Naive thymus-derived CD4-positive, alpha-beta T cell (primary cell): ENCODE results near the gene OSBPL7. TPM values are rescaled to one million over a fixed set of nuclear protein-coding genes. Genes with fewer than 3 reads are reported as not detected.
A peak's percentile ranks its signal among the peaks of the same experiment; 100 is the strongest.

Source experiments
- ATAC-seq: fragments of 150-1000 bp; cut with Tn5 transposase; 2 replicates; pipeline ENCODE4 v1.10.0; 2021; ENCODE audit warnings: mild to moderate bottlenecking, moderate library complexity
- CTCF ChIA-PET: fragments of 350-600 bp; sonication (Branson Sonifier 250); formaldehyde crosslinking; loops from one replicate; lab custom pipeline; 2021; ENCODE audit warnings: antibody characterized with exemption; lab: Charles Lee
- POLR2A ChIA-PET: fragments of 350-600 bp; sonication (Branson Sonifier 250); formaldehyde crosslinking; loops from one replicate; lab custom pipeline; 2021; ENCODE audit warnings: antibody characterized with exemption, inconsistent platforms; lab: Charles Lee
- DNase-seq, 9 donors: peaks; one replicate each; pipeline versions ENCODE4 v3.0.0 to v3.0.0-alpha.2; 2020 to 2022; ENCODE audit warnings: mixed read lengths in 1 of 9
- H3K27ac ChIP-seq: one replicate; pipeline ENCODE4 v1.7.0; 2013; ENCODE audit warnings: mild to moderate bottlenecking, low read depth, low read length, moderate library complexity
- H3K27me3 ChIP-seq, 2 donors: one replicate each; pipeline ENCODE4 v1.7.0; 2013; ENCODE audit warnings: low read length in 2 of 2, mild to moderate bottlenecking in 2 of 2, moderate library complexity in 2 of 2; ENCODE audit not compliant: control insufficient read depth in 2 of 2, insufficient read depth in 2 of 2
- H3K36me3 ChIP-seq, 3 experiments: 1 replicate in 2 of 3; 2 replicates in 1 of 3; pipeline ENCODE4 v1.7.0; 2013; ENCODE audit warnings: low read length in 3 of 3, mild to moderate bottlenecking in 3 of 3, moderate library complexity in 1 of 3; ENCODE audit not compliant: insufficient read depth in 3 of 3, control insufficient read depth in 2 of 3
- H3K4me1 ChIP-seq, 2 donors: one replicate each; pipeline ENCODE4 v1.7.0; 2013; ENCODE audit warnings: low read length in 2 of 2, mild to moderate bottlenecking in 2 of 2, moderate library complexity in 1 of 2; ENCODE audit not compliant: control insufficient read depth in 2 of 2, insufficient read depth in 2 of 2
- H3K4me3 ChIP-seq: 2 replicates; pipeline ENCODE4 v1.7.0; 2013; ENCODE audit warnings: mild to moderate bottlenecking, low read length
- H3K9me3 ChIP-seq, 3 experiments: 1 replicate in 2 of 3; 2 replicates in 1 of 3; pipeline ENCODE4 v1.7.0; 2013; ENCODE audit warnings: low read length in 3 of 3; ENCODE audit not compliant: control insufficient read depth in 2 of 3
- H3K27ac Mint-ChIP-seq, 9 donors: one replicate each; pipeline ENCODE4 v1.8.0; 2020 to 2022; ENCODE audit warnings: mixed read lengths in 9 of 9, mild to moderate bottlenecking in 8 of 9, moderate library complexity in 5 of 9, inconsistent platforms in 2 of 9
- H3K27me3 Mint-ChIP-seq, 5 donors: one replicate each; pipeline ENCODE4 v1.8.0; 2021 to 2022; ENCODE audit warnings: mixed read lengths in 5 of 5, mild to moderate bottlenecking in 1 of 5
- H3K36me3 Mint-ChIP-seq, 5 donors: one replicate each; pipeline ENCODE4 v1.8.0; 2020 to 2022; ENCODE audit warnings: mixed read lengths in 5 of 5, mild to moderate bottlenecking in 3 of 5, inconsistent platforms in 1 of 5
- H3K4me1 Mint-ChIP-seq, 7 donors: one replicate each; pipeline ENCODE4 v1.8.0; 2020 to 2022; ENCODE audit warnings: mixed read lengths in 7 of 7, mild to moderate bottlenecking in 3 of 7, inconsistent platforms in 1 of 7
- H3K4me3 Mint-ChIP-seq, 10 donors: one replicate each; pipeline ENCODE4 v1.8.0; 2020 to 2022; ENCODE audit warnings: mild to moderate bottlenecking in 10 of 10, mixed read lengths in 10 of 10, moderate library complexity in 6 of 10, inconsistent platforms in 2 of 10
- H3K9me3 Mint-ChIP-seq, 11 donors: one replicate each; pipeline ENCODE4 v1.8.0; 2020 to 2022; ENCODE audit warnings: mixed read lengths in 11 of 11, mild to moderate bottlenecking in 4 of 11, inconsistent platforms in 1 of 11, moderate library complexity in 1 of 11
- intact Hi-C, 2 donors: fragments of 100-400 bp; cut with micrococcal nuclease; formaldehyde crosslinking; loops; one replicate each; pipeline ENCODE4 v1.15.1; 2023
- polyA plus RNA-seq, 2 donors: library from polyadenylated mRNA; unstranded; fragments of 300-500 nt; fragmentation: Illumina TruSeq; gene quantifications; one replicate each; pipeline ENCODE4 v1.2.3, GENCODE V29; 2021
- total RNA-seq, 6 experiments: library from RNA in 5 of 6; stranded (reverse) in 5 of 6; gene quantifications; 1 replicate in 5 of 6; 2 replicates in 1 of 6; pipeline ENCODE4 v1.2.3 and lab custom pipeline; 2021 to 2026

Gene OSBPL7
- total RNA-seq: 10 to 100 TPM; 36.6 to 46.1 (median 41.4) TPM
- 1 to 10 TPM; 4.0 to 6.3 TPM for polyA plus RNA-seq
- total RNA-seq (lab: John Stamatoyannopoulos, UW): 36.1 reads per million, percentile 64 among the genes with 10 or more reads in this experiment

DNA sequence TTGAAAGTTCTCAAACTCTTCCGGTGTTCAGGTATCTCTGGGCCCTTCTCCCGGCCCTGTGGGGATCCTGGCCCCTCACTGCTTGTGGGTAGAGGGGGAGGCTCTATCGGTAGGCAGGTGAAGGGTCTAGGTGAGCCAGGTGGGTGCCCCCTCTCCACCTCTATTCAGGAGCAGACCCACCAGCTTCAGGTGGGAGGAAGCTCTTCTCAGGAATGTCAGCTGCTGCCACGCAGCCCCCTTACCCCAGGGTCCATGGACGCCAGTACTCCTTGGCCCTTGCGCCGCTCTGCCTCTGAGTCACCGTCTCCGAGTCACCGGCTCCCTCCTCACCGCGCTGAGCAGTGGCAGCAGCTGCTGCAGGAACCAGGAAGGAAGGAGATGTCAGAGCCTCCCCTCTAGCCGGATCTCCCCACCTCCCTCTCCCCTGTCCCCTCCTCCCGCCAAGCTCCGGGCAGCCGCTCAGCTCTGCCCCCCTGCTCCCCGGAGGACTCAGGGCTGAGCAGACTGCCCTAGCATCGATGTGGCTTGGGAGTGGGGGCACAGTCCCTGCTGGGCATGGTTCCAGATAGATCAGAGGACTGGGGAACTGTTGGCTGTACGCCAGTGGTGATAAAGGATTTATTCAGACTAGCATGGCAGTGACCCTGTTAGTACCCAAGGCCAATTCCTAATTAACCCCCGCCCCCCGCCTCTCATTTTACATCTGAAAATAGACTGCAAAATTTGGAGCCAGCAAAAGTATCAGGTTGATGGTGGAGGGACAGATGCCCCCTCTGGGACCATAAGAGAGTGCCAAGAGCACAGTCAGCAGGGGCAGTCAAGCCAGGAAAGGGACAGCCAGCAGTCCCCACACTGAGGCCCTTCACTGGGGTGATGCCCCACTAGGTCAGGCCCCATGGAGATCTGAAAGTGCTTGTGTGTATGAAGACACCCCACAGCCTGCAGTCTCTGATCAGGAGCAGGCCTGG is at the start of gene OSBPL7:
Gene OSBPL7 (minus strand): TSS at position 371 of the 968 bp plus-strand sequence. CDS start 1,516 bp downstream, outside the sequence.
- no peaks in the 10 kb centered on the region for H3K9me3 ChIP-seq
- H3K4me1 ChIP-seq: peaks cover 5 to 23% of the 10 kb centered on the region in 2 donors
- Mint-ChIP-seq H3K9me3 (no peaks in the 10 kb centered on the region), H3K27me3 (no peaks in the 10 kb centered on the region), H3K27ac (peak within 1 kb of the TSS; percentile 86 to 96 (median 91)), H3K36me3 (peaks cover 5 to 38% (median 17%) of the 10 kb centered on the region in 5 donors), H3K4me1 (peaks cover 7 to 33% (median 24%) of the 10 kb centered on the region in 7 donors), H3K4me3 (peak within 1 kb of the TSS; percentile 96 to 99 (median 97))
- peak within 1 kb of the TSS; percentile 78 for H3K4me3 ChIP-seq
- no peaks in the 10 kb centered on the region for H3K27me3 ChIP-seq
- ATAC-seq (peak; percentile 96), DNase-seq (peak; percentile 44 to 71 (median 66))
- H3K27ac ChIP-seq: peak within 1 kb of the TSS; percentile 80
- intact Hi-C loops: loop anchor here (1.0 to 5.0 kb wide), 5 partner anchors 10 to 754 kb away; partner anchors contain the start of genes LRRC46 (in 2 of the 2), MRPL10 (in 2 of the 2), PNPO (in 1 of the 2) and SP2 (in 1 of the 2)
- ChIA-PET POLR2A (interaction anchor here (0.6 to 2.4 kb wide), 6 partner anchors 9 to 119 kb away, joined by 3 to 22 read pairs (median 6); partner anchors contain the start of genes LRRC46, MRPL10, PNPO and SP2), CTCF (interaction anchor here (0.7 to 1.6 kb wide), 6 partner anchors 19 to 129 kb away, joined by 3 to 5 read pairs (median 3); partner anchors contain the start of gene SCRN2)
- H3K36me3 ChIP-seq: peaks cover 20 to 63% (median 21%) of the 10 kb centered on the region in 3 experiments

GRCh38 chr17:47871048-47871447 is 49.5 kb upstream of the OSBPL7 start:
- H3K27ac ChIP-seq: no peak overlapping the region
- CTCF ChIA-PET: no interaction called here
- POLR2A ChIA-PET: no interaction called here
- Mint-ChIP-seq H3K27ac (no peak overlapping the region), H3K9me3 (no peaks in the 10 kb centered on the region), H3K27me3 (peaks cover 42 to 73% (median 47%) of the 10 kb centered on the region in 5 donors), H3K4me1 (peaks cover 0 to 8% (median 0%) of the 10 kb centered on the region in 7 donors), H3K4me3 (no peak overlapping the region), H3K36me3 (peaks cover 0 to 4% (median 0%) of the 10 kb centered on the region in 5 donors)
- H3K4me1 ChIP-seq: no peaks in the 10 kb centered on the region
- H3K4me3 ChIP-seq: no peak overlapping the region
- H3K27me3 ChIP-seq: no peaks in the 10 kb centered on the region
- H3K9me3 ChIP-seq: no peaks in the 10 kb centered on the region
- DNase-seq: no peak
- no peak for ATAC-seq
- intact Hi-C loops: no loop called here
- no peaks in the 10 kb centered on the region for H3K36me3 ChIP-seq

- Mint-ChIP-seq H3K27me3 (peaks cover 38 to 67% (median 43%) of the 10 kb centered on the region in 5 donors), H3K27ac (no peak overlapping the region), H3K36me3 (no peaks in the 10 kb centered on the region), H3K4me1 (peaks cover 0 to 12% (median 6%) of the 10 kb centered on the region in 7 donors), H3K9me3 (no peaks in the 10 kb centered on the region), H3K4me3 (no peak overlapping the region)
- H3K36me3 ChIP-seq: no peaks in the 10 kb centered on the region
- CTCF ChIA-PET: no interaction called here
- DNase-seq (no peak), ATAC-seq (no peak)
- no peak overlapping the region for H3K4me3 ChIP-seq
- no peaks in the 10 kb centered on the region for H3K27me3 ChIP-seq
- H3K4me1 ChIP-seq: no peaks in the 10 kb centered on the region
- H3K9me3 ChIP-seq: no peaks in the 10 kb centered on the region
- no peak overlapping the region for H3K27ac ChIP-seq
- POLR2A ChIA-PET: interaction anchor here (1.0 kb wide), 1 partner anchor 12 kb away, joined by 3 read pairs; no protein-coding TSS in a partner anchor
- intact Hi-C loops: no loop called here
Observed at GRCh38 chr17:47870056-47870455, 48.5 kb upstream of the OSBPL7 start.

DNA sequence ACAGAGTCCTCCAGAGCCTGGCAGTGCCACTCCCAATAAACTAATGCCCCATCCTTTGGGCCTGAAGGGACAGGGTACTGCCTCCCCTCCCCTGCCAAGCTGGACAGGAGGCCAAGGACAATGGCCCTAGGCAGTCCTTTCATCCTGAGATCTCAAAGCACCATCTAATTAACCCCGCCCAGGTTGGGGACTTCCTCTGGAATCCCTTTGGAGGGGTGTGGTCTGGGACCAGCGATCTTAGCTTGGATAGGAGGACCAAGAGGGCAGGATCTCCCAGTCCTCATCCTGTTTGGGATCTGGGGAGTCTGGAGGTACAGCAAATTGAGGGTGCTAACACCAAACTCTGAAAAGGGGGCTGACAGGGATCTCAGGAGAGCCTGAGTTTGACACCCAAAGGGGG is 47.5 kb upstream of the OSBPL7 start:
- H3K4me3 ChIP-seq: no peak overlapping the region
- Mint-ChIP-seq H3K4me3 (no peak overlapping the region), H3K36me3 (no peaks in the 10 kb centered on the region), H3K4me1 (peaks cover 0 to 19% (median 13%) of the 10 kb centered on the region in 7 donors), H3K9me3 (no peaks in the 10 kb centered on the region), H3K27ac (no peak overlapping the region), H3K27me3 (peaks cover 31 to 58% (median 37%) of the 10 kb centered on the region in 5 donors)
- CTCF ChIA-PET: no interaction called here
- intact Hi-C loops: no loop called here
- DNase-seq (no peak), ATAC-seq (no peak)
- H3K27me3 ChIP-seq: no peaks in the 10 kb centered on the region
- H3K36me3 ChIP-seq: no peaks in the 10 kb centered on the region
- no peaks in the 10 kb centered on the region for H3K9me3 ChIP-seq
- H3K4me1 ChIP-seq: no peaks in the 10 kb centered on the region
- POLR2A ChIA-PET: interaction anchor here (1.0 kb wide), 1 partner anchor 11 kb away, joined by 3 read pairs; no protein-coding TSS in a partner anchor
- no peak overlapping the region for H3K27ac ChIP-seq

- H3K4me3 Mint-ChIP-seq: no peak overlapping the region
- peaks cover 23 to 47% (median 27%) of the 10 kb centered on the region in 5 donors for H3K27me3 Mint-ChIP-seq
- peaks cover 0 to 2% (median 0%) of the 10 kb centered on the region in 11 donors for H3K9me3 Mint-ChIP-seq
- ChIA-PET CTCF (interaction anchor here (0.6 to 1.1 kb wide), 2 partner anchors 23 to 24 kb away, joined by 3 to 4 read pairs; no protein-coding TSS in a partner anchor), POLR2A (no interaction called here)
- Histone ChIP-seq H3K27ac (no peak overlapping the region), H3K9me3 (no peaks in the 10 kb centered on the region), H3K27me3 (no peaks in the 10 kb centered on the region), H3K4me1 (no peaks in the 10 kb centered on the region), H3K4me3 (no peak overlapping the region), H3K36me3 (no peaks in the 10 kb centered on the region)
- ATAC-seq (no peak), DNase-seq (no peak)
- H3K27ac Mint-ChIP-seq: no peak overlapping the region
- peaks cover 0 to 22% (median 16%) of the 10 kb centered on the region in 7 donors for H3K4me1 Mint-ChIP-seq
- no peaks in the 10 kb centered on the region for H3K36me3 Mint-ChIP-seq
- intact Hi-C loops: no loop called here
Observed at GRCh38 chr17:47867813-47868533, 46.4 kb upstream of the OSBPL7 start.

GRCh38 chr17:47866941-47867340 is 45.3 kb upstream of the OSBPL7 start:
- ChIA-PET POLR2A (no interaction called here), CTCF (interaction anchor here (1.1 kb wide), 1 partner anchor 25 kb away, joined by 4 read pairs; no protein-coding TSS in a partner anchor)
- intact Hi-C loops: no loop called here
- H3K36me3 Mint-ChIP-seq: no peaks in the 10 kb centered on the region
- H3K9me3 Mint-ChIP-seq: peaks cover 0 to 2% (median 0%) of the 10 kb centered on the region in 11 donors
- H3K27ac Mint-ChIP-seq: peak overlapping the region in 1 of 9 donors; percentile 20
- H3K4me3 ChIP-seq: no peak overlapping the region
- H3K4me3 Mint-ChIP-seq: no peak overlapping the region
- H3K9me3 ChIP-seq: no peaks in the 10 kb centered on the region
- H3K4me1 ChIP-seq: no peaks in the 10 kb centered on the region
- H3K27ac ChIP-seq: no peak overlapping the region
- H3K4me1 Mint-ChIP-seq: peaks cover 0 to 28% (median 16%) of the 10 kb centered on the region in 7 donors
- ATAC-seq (no peak), DNase-seq (no peak)
- H3K36me3 ChIP-seq: no peaks in the 10 kb centered on the region
- no peaks in the 10 kb centered on the region for H3K27me3 ChIP-seq
- peaks cover 20 to 40% (median 23%) of the 10 kb centered on the region in 5 donors for H3K27me3 Mint-ChIP-seq
